LNCAP (cell line): Measurements from ENCODE around the gene QRSL1.

Experiments
- TF ChIP-seq, protein P1 (sequence below): fragments of 450-650 bp; IDR thresholded peaks from 2 replicates; pipeline ENCODE4 v1.5.1; 2017; ENCODE audit warnings: mild to moderate bottlenecking

Gene QRSL1

DNA sequence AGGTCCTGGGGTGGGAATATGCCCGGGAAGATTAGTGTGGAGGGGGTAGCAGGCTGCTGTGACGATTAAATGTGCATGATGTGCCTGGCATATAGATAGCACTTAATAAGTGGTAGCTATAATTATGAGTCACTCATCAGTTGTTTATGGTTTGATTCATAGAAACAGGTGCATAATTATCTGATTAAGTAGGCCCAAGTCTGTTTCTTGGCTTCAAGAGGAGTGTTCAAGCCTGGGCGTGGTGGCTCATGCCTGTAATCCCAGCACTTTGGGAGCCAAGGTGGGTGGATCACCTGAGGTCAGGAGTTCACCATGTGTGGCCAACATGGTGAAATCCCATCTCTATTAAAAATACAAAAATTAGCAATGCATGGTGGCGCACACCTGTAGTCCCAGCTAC lies 74.9 kb downstream of the QRSL1 start:
- TF ChIP-seq, protein P1, sequence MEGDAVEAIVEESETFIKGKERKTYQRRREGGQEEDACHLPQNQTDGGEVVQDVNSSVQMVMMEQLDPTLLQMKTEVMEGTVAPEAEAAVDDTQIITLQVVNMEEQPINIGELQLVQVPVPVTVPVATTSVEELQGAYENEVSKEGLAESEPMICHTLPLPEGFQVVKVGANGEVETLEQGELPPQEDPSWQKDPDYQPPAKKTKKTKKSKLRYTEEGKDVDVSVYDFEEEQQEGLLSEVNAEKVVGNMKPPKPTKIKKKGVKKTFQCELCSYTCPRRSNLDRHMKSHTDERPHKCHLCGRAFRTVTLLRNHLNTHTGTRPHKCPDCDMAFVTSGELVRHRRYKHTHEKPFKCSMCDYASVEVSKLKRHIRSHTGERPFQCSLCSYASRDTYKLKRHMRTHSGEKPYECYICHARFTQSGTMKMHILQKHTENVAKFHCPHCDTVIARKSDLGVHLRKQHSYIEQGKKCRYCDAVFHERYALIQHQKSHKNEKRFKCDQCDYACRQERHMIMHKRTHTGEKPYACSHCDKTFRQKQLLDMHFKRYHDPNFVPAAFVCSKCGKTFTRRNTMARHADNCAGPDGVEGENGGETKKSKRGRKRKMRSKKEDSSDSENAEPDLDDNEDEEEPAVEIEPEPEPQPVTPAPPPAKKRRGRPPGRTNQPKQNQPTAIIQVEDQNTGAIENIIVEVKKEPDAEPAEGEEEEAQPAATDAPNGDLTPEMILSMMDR: no peak

- TF ChIP-seq, protein P1: no peak
Observed at GRCh38 chr6:106705156-106705555, 75.8 kb downstream of the QRSL1 start.

DNA sequence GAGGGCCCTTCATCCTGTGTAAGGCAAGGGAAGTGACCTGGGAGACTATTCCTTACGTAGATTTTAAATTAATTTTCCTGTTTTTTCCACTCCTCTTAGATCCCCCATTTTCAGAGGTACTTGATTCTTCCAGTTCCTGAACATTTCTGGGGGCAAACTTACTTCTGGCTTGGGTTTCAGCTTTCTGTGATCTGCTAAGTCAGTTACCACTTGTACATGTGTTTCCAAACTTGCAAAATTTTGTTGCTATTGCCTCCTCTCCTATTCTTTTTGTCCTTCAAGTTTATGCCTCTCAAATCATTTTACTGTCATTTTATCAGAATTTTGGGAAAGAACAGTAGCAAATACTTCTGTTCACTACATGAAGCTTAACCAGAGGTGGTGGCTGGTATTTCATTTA lies 81.2 kb downstream of the QRSL1 start:
- TF ChIP-seq, protein P1: no peak

- TF ChIP-seq, protein P1: no peak
Observed at GRCh38 chr6:106714281-106714680, 84.9 kb downstream of the QRSL1 start.

GRCh38 chr6:106715922-106716321 lies 86.5 kb downstream of the QRSL1 start:
- TF ChIP-seq, protein P1: no peak

GRCh38 chr6:106716966-106717365 lies 87.6 kb downstream of the QRSL1 start:
- TF ChIP-seq, protein P1: no peak
